Measurements from ENCODE around the gene RNF114.

DNA sequence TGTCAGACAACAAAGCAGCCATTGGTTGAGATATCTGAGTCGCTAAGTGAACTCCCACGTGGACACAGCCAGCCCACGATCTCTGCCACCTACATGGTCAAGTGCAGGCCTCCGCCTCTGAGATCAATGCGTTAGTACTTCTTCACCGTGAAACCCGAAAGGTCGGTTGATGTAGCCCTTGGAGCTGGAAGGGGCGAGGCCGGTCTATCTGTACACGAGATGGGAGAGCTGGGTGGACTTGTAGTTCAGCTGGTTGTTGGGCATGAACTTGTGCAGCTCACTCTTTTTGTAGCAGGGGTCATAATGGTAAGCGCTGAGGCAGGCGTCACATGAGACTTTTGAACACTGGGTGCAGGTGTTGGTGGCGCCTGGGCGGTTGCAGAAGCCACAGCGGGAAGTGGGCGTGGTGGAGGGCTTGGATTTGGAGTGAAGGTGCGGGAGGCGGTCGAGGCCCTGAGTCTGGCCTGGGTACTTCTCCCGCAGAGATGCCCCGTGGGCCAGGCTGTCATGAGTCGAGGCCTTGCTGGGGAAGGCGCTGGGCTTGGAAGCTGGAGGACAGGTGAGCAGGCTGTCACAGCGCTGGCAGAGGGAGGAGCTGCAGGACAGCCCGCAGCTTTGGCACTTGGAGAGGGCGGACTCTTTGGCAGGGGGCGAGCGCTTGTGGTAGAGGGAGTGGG, 30.6 kb upstream of the RNF114 start:
- no peak for TF ChIP-seq EZH2 (IDR thresholded peaks at IDR 0.05)
- TF ChIP-seq POLR2AphosphoS5 (IDR thresholded peaks at IDR 0.05; ENCODE audit: borderline replicate concordance, low read depth, low read length): no peak

Data from SK-N-MC (cell line).